ENCODE measurements around the gene R3HDM2. TPM values are rescaled to one million over a fixed set of nuclear protein-coding genes. Genes with fewer than 3 reads are reported as not detected.
"Not testable (repeated sequence)": the region's sequence is repeated elsewhere in the genome, so short reads cannot be mapped to it uniquely, and the experiment has no call there.

Gene R3HDM2
- total and polyA plus RNA-seq, 2 of the 13 experiments (the other 11 are each of a cell fraction or from before 2014, with no cell fraction given), result 11.1 to 23.5 TPM

DNA sequence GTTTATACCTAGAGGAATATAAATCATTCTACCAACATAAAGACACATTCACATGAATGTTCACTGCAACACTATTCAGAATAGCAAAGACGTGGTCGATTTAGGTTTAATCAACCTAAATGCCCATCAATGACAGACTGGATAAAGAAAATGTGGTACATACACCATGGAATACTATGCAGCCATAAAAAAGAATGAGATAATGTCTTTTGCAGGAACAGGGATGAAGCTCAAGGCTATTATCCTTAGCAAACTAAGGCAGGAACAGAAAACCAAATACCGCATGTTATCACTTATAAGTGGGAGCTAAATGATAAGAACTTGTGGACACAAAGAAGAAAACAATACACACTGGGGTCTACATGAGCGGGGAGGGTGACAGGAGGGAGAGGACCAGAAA lies 94.5 kb downstream of the R3HDM2 start:
- in situ Hi-C loops (cut with HindIII; ENCODE audit: extremely low pct_ligation_motif_present, low pct_unique_long_range_greater_than_20kb); ATAC-seq; intact Hi-C loops (cut with micrococcal nuclease; ENCODE audit: unreplicated experiment); H3K4me3 ChIP-seq (replicated peaks in 1 of 3; ENCODE audit: insufficient read depth in 1 of 3, low read depth in 2 of 3, low read length in 3 of 3); H3K4me2 ChIP-seq (ENCODE audit: low read depth, low read length); H3K9me3 ChIP-seq (ENCODE audit: low read length); H3K79me2 ChIP-seq (ENCODE audit: insufficient read depth, low read length); H3K36me3 ChIP-seq (replicated peaks in 1 of 2; ENCODE audit: control insufficient read depth in 1 of 2, insufficient read depth in 2 of 2, low read length in 2 of 2); FAIRE-seq; H3K27ac ChIP-seq (ENCODE audit: extremely low read length, insufficient read depth, low read length); POLR2A ChIA-PET; BruUV-seq (replicated peaks); CTCF ChIA-PET (ENCODE audit: low intra/inter-chr PET ratio, low total read pairs); H2AFZ ChIP-seq (ENCODE audit: low read length); H3K27me3 ChIP-seq (ENCODE audit: control insufficient read depth in 1 of 2, insufficient read depth in 2 of 2, low read length in 2 of 2); H3K4me1 ChIP-seq (ENCODE audit: insufficient read depth, low read length); H4K20me1 ChIP-seq (ENCODE audit: insufficient read depth, low read length); H3K9ac ChIP-seq (ENCODE audit: insufficient read depth, low read depth, low read length); DNase-seq (ENCODE audit: low spot score): not testable (repeated sequence)
- WGBS (ENCODE audit: low lambda C conversion rate), result 97% methylated on average over 4 of the region's 4 CpGs

GRCh38 chr12:57334219-57334618 lies 96.6 kb downstream of the R3HDM2 start:
- no peak overlapping the region for H3K27ac ChIP-seq (ENCODE audit: extremely low read length, insufficient read depth, low read length)
- no peak for DNase-seq (ENCODE audit: low spot score)
- H3K9me3 ChIP-seq (ENCODE audit: low read length), result no peaks in the 10 kb centered on the region
- H2AFZ ChIP-seq (ENCODE audit: low read length), result no peak overlapping the region
- ChIA-PET POLR2A (no interaction called here), CTCF (ENCODE audit: low intra/inter-chr PET ratio, low total read pairs) (no interaction called here)
- H3K79me2 ChIP-seq (ENCODE audit: insufficient read depth, low read length), result no peaks in the 10 kb centered on the region
- no peaks in the 10 kb centered on the region for H3K4me1 ChIP-seq (ENCODE audit: insufficient read depth, low read length)
- in situ Hi-C loops (cut with HindIII; ENCODE audit: extremely low pct_ligation_motif_present, low pct_unique_long_range_greater_than_20kb) (no loop called here), intact Hi-C loops (cut with micrococcal nuclease; ENCODE audit: unreplicated experiment) (no loop called here)
- no peak overlapping the region for H3K9ac ChIP-seq (ENCODE audit: insufficient read depth, low read depth, low read length)
- 79% methylated on average over 1 of the region's 1 CpG for WGBS (ENCODE audit: low lambda C conversion rate)
- no peaks in the 10 kb centered on the region for H3K27me3 ChIP-seq (ENCODE audit: control insufficient read depth in 1 of 2, insufficient read depth in 2 of 2, low read length in 2 of 2)
- H4K20me1 ChIP-seq (ENCODE audit: insufficient read depth, low read length), result no peaks in the 10 kb centered on the region
- ATAC-seq, result no peak
- no peak for FAIRE-seq
- no peaks in the 10 kb centered on the region for H3K36me3 ChIP-seq (replicated peaks in 1 of 2; ENCODE audit: control insufficient read depth in 1 of 2, insufficient read depth in 2 of 2, low read length in 2 of 2)
- H3K4me2 ChIP-seq (ENCODE audit: low read depth, low read length), result no peak overlapping the region
- BruUV-seq (replicated peaks), result no TSS peak
- H3K4me3 ChIP-seq (replicated peaks in 1 of 3; ENCODE audit: insufficient read depth in 1 of 3, low read depth in 2 of 3, low read length in 3 of 3), result no peak overlapping the region
- TF ChIP-seq ZNF737 (CRISPR knock-in tag; IDR thresholded peaks at IDR 0.05; ENCODE audit: borderline replicate concordance) (no peak), ZFYVE20 (CRISPR knock-in tag; IDR thresholded peaks at IDR 0.05; ENCODE audit: borderline replicate concordance, low read depth) (no peak), U2AF1 (optimal IDR thresholded peaks at IDR 0.05; ENCODE audit: low read depth, low read length) (no peak), ZNF607 (CRISPR knock-in tag; IDR thresholded peaks at IDR 0.05; ENCODE audit: borderline replicate concordance) (no peak), ZNF382 (CRISPR knock-in tag; IDR thresholded peaks at IDR 0.05; ENCODE audit: borderline replicate concordance) (no peak), NCOR1 (IDR thresholded peaks at IDR 0.05; ENCODE audit: borderline replicate concordance, low read length) (no peak), RFXANK (CRISPR knock-in tag; IDR thresholded peaks at IDR 0.05) (no peak), SCMH1 (CRISPR knock-in tag; IDR thresholded peaks at IDR 0.05; ENCODE audit: borderline replicate concordance) (no peak), ZNF230 (CRISPR knock-in tag; IDR thresholded peaks at IDR 0.05) (no peak), ZNF263 (CRISPR knock-in tag; IDR thresholded peaks at IDR 0.05) (no peak), DPF2 (CRISPR knock-in tag; IDR thresholded peaks at IDR 0.05; ENCODE audit: borderline replicate concordance, low read depth) (no peak)
- TF ChIP-seq, protein P1, sequence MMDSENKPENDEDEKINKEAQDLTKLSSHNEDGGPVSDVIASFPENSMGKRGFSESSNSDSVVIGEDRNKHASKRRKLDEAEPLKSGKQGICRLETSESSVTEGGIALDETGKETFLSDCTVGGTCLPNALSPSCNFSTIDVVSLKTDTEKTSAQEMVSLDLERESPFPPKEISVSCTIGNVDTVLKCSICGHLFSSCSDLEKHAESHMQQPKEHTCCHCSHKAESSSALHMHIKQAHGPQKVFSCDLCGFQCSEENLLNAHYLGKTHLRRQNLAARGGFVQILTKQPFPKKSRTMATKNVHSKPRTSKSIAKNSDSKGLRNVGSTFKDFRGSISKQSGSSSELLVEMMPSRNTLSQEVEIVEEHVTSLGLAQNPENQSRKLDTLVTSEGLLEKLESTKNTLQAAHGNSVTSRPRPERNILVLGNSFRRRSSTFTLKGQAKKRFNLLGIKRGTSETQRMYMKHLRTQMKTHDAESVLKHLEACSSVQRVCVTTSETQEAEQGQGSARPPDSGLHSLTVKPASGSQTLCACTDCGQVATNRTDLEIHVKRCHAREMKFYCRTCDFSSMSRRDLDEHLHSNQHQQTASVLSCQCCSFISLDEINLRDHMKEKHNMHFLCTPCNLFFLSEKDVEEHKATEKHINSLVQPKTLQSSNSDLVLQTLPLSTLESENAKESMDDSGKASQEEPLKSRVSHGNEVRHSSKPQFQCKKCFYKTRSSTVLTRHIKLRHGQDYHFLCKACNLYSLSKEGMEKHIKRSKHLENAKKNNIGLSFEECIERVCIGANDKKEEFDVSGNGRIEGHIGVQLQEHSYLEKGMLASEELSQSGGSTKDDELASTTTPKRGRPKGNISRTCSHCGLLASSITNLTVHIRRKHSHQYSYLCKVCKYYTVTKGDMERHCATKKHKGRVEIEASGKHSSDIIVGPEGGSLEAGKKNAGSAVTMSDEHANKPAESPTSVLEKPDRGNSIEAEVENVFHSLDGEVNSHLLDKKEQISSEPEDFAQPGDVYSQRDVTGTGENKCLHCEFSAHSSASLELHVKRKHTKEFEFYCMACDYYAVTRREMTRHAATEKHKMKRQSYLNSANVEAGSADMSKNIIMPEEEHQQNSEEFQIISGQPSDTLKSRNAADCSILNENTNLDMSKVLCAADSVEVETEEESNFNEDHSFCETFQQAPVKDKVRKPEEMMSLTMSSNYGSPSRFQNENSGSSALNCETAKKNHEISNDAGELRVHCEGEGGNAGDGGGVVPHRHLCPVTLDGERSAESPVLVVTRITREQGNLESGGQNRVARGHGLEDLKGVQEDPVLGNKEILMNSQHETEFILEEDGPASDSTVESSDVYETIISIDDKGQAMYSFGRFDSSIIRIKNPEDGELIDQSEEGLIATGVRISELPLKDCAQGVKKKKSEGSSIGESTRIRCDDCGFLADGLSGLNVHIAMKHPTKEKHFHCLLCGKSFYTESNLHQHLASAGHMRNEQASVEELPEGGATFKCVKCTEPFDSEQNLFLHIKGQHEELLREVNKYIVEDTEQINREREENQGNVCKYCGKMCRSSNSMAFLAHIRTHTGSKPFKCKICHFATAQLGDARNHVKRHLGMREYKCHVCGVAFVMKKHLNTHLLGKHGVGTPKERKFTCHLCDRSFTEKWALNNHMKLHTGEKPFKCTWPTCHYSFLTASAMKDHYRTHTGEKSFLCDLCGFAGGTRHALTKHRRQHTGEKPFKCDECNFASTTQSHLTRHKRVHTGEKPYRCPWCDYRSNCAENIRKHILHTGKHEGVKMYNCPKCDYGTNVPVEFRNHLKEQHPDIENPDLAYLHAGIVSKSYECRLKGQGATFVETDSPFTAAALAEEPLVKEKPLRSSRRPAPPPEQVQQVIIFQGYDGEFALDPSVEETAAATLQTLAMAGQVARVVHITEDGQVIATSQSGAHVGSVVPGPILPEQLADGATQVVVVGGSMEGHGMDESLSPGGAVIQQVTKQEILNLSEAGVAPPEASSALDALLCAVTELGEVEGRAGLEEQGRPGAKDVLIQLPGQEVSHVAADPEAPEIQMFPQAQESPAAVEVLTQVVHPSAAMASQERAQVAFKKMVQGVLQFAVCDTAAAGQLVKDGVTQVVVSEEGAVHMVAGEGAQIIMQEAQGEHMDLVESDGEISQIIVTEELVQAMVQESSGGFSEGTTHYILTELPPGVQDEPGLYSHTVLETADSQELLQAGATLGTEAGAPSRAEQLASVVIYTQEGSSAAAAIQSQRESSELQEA (CRISPR knock-in tag; IDR thresholded peaks at IDR 0.05; ENCODE audit: not compliant biosample characterization), result no peak
